Esophagus squamous epithelium (tissue), 4 donors: Measurements from ENCODE around the gene WDR76.

ENCODE experiments used
- POLR2A ChIP-seq, 4 donors: fragments of 450-650 bp; IDR thresholded peaks; one replicate each; pipeline ENCODE4 v1.6.1; 2017; ENCODE audit warnings: antibody characterized with exemption in 4 of 4, mild to moderate bottlenecking in 4 of 4, moderate library complexity in 3 of 4
- TF ChIP-seq, protein P1 (sequence below), 6 experiments: fragments of 450-650 bp in 4 of 6; fragments of 200-600 bp in 2 of 6; sonication (generic) in 2 of 6; IDR thresholded peaks; one replicate each; pipeline ENCODE4 v1.5.1; 2016 to 2019; ENCODE audit warnings: antibody characterized with exemption in 6 of 6, mild to moderate bottlenecking in 4 of 6, moderate library complexity in 4 of 6

DNA sequence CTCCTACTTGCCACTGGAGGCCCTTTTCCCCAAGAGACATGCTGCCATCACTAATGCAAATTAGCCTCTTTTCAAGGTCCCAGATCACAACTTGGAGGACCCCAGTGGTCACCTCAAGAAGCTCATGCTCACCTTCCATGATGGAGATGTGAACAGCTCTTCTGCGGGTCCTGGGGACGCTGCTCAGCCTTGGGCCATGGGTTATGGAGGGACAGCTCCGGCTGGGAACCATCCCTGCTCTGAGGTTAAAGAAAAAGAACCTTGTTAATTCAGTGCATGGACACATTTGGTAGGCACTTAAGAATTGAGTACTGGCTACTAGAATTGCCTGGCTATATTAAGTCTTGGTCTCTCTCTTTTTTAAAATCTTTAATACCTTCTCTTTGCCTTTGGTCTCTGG lies 56.8 kb downstream of the WDR76 start:
- no peak for TF ChIP-seq POLR2A (IDR thresholded peaks at IDR 0.05)
- TF ChIP-seq, protein P1, sequence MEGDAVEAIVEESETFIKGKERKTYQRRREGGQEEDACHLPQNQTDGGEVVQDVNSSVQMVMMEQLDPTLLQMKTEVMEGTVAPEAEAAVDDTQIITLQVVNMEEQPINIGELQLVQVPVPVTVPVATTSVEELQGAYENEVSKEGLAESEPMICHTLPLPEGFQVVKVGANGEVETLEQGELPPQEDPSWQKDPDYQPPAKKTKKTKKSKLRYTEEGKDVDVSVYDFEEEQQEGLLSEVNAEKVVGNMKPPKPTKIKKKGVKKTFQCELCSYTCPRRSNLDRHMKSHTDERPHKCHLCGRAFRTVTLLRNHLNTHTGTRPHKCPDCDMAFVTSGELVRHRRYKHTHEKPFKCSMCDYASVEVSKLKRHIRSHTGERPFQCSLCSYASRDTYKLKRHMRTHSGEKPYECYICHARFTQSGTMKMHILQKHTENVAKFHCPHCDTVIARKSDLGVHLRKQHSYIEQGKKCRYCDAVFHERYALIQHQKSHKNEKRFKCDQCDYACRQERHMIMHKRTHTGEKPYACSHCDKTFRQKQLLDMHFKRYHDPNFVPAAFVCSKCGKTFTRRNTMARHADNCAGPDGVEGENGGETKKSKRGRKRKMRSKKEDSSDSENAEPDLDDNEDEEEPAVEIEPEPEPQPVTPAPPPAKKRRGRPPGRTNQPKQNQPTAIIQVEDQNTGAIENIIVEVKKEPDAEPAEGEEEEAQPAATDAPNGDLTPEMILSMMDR (IDR thresholded peaks at IDR 0.05): no peak
